Measurements from ENCODE around the gene MATCAP1. TPM values are rescaled to one million over a fixed set of nuclear protein-coding genes. Genes with fewer than 3 reads are reported as not detected.

The MATCAP1 gene
- total and polyA plus RNA-seq, 2 of the 13 experiments (the other 11 are each of a cell fraction or from before 2014, with no cell fraction given): 11.2 to 24.5 TPM

GRCh38 chr16:67170168-67170948 lies 13.4 kb downstream of the MATCAP1 start, which contains the start of gene NOL3 (continued):
- TF ChIP-seq ZBTB26 (CRISPR knock-in tag; IDR thresholded peaks at IDR 0.05; ENCODE audit: borderline replicate concordance) (peak; percentile 64; the same call in 1 of the 2 replicates), PAF1 (CRISPR knock-in tag; IDR thresholded peaks at IDR 0.05) (no peak), SP4 (CRISPR knock-in tag; IDR thresholded peaks at IDR 0.05) (peak; percentile 74), ZKSCAN8 (CRISPR knock-in tag; IDR thresholded peaks at IDR 0.05; ENCODE audit: borderline replicate concordance) (no peak), ZNF275 (CRISPR knock-in tag; IDR thresholded peaks at IDR 0.05; ENCODE audit: borderline replicate concordance) (no peak; the same call in 1 of the 2 replicates), NFIB (CRISPR knock-in tag; IDR thresholded peaks at IDR 0.05; ENCODE audit: borderline replicate concordance) (no peak), ZMYM2 (CRISPR knock-in tag; IDR thresholded peaks at IDR 0.05) (no peak), MIXL1 (CRISPR knock-in tag; IDR thresholded peaks at IDR 0.05) (peak; percentile 59; the same call in 1 of the 2 replicates), RFX3 (CRISPR knock-in tag; IDR thresholded peaks at IDR 0.05) (no peak), NAIF1 (CRISPR knock-in tag; IDR thresholded peaks at IDR 0.05; ENCODE audit: borderline replicate concordance) (peak; percentile 58; the same call in 1 of the 2 replicates), RBAK (CRISPR knock-in tag; IDR thresholded peaks at IDR 0.05) (peak; percentile 67; the same call in 1 of the 2 replicates), TP53 (CRISPR knock-in tag; conservative IDR thresholded peaks at IDR 0.05) (no peak), ZNF788 (CRISPR knock-in tag; IDR thresholded peaks at IDR 0.05; ENCODE audit: borderline replicate concordance) (peak; percentile 5; the same call in 1 of the 2 replicates), PTBP1 (IDR thresholded peaks at IDR 0.05; ENCODE audit: low read depth, low read length, poor library complexity, severe bottlenecking) (no peak), ZNF318 (CRISPR knock-in tag; IDR thresholded peaks at IDR 0.05) (no peak), ZFP36 (IDR thresholded peaks at IDR 0.05; ENCODE audit: borderline replicate concordance, low read depth, low read length, partially characterized antibody) (no peak)

All from HepG2 (cell line).